Esophagus muscularis mucosa (tissue), 2 donors: ENCODE results near the gene TAF11.
"Not testable (repeated sequence)": the region's sequence is repeated elsewhere in the genome, so short reads cannot be mapped to it uniquely, and the experiment has no call there.

ENCODE experiments used
- POLR2A ChIP-seq: fragments of 450-650 bp; IDR thresholded peaks from one replicate; pipeline ENCODE4 v1.6.1; 2017; ENCODE audit warnings: antibody characterized with exemption, moderate library complexity, mild to moderate bottlenecking, low read depth
- POLR2AphosphoS5 ChIP-seq, 2 donors: sonication (generic); formaldehyde crosslinking; IDR thresholded peaks; one replicate each; pipeline ENCODE4 v1.6.1; 2017; ENCODE audit warnings: antibody characterized with exemption in 2 of 2

DNA sequence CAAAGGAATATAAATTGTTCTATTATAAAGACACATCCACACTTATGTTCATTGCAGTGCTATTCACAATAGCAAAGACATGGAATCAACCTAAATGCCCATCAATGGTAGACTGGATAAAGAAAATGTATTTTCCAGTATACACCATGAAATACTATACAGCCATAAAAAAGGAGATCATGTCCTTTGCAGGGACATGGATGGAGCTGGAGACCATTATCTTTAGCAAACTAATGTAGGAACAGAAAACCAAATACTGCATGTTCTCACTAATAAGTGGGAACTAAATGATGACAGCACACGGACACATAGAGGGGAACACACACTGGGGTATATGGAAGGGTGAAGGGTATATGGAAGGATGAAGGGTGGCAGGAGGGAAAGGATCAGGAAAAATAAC lies 3.8 kb downstream of the TAF11 start:
- not testable (repeated sequence) for TF ChIP-seq POLR2A; POLR2AphosphoS5 (IDR thresholded peaks at IDR 0.05)
